IMR-90 (cell line): Measurements from ENCODE around the gene CDHR2. TPM values are rescaled to one million over a fixed set of nuclear protein-coding genes. Genes with fewer than 3 reads are reported as not detected.

Experiments
- ATAC-seq: fragments of 200-7000 bp; cut with Tn5 transposase; 2 replicates; pipeline ENCODE4 v1.9.1; 2020; ENCODE audit warnings: low read depth, mild to moderate bottlenecking, moderate library complexity
- BruUV-seq: library from RNA; stranded (reverse); fragments of 400-500 nt; replicated peaks from 2 replicates; lab custom pipeline; 2021; lab: Mats Ljungman, UMichigan
- CTCF ChIA-PET: fragments of 300-600 bp; formaldehyde crosslinking; extraction: SDS; loops from one replicate; lab custom pipeline; 2021; ENCODE audit warnings: antibody characterized with exemption; lab: Yijun Ruan, JAX
- POLR2A ChIA-PET: fragments of 300-600 bp; sonication (Branson Sonifier 250); formaldehyde crosslinking; loops from one replicate; lab custom pipeline; 2022; ENCODE audit warnings: antibody characterized with exemption; ENCODE audit not compliant: unreplicated experiment; lab: Charles Lee
- DNase-seq: peaks from one replicate; pipeline ENCODE4 v3.0.0; 2013
- H2AFZ ChIP-seq: replicated peaks from 2 replicates; pipeline ENCODE3; 2013; ENCODE audit warnings: low read length, mild to moderate bottlenecking; ENCODE audit not compliant: poor library complexity
- H2AK5ac ChIP-seq: 2 replicates; pipeline ENCODE4 v1.6.1; 2013; ENCODE audit warnings: low read depth, low read length, inconsistent platforms
- H2AK9ac ChIP-seq: replicated peaks from 2 replicates; pipeline ENCODE3; 2013; ENCODE audit warnings: mild to moderate bottlenecking, low read depth, low read length, moderate library complexity; ENCODE audit not compliant: poor library complexity
- H2BK120ac ChIP-seq: 2 replicates; pipeline ENCODE4 v1.6.1; 2013; ENCODE audit warnings: low read depth, low read length, inconsistent platforms
- H2BK15ac ChIP-seq: 3 replicates; pipeline ENCODE4 v1.6.1; 2013; ENCODE audit warnings: low read depth, low read length, inconsistent platforms
- H2BK20ac ChIP-seq: 2 replicates; pipeline ENCODE4 v1.6.1; 2013; ENCODE audit warnings: low read depth, mild to moderate bottlenecking, inconsistent platforms, low read length, moderate library complexity
- H2BK5ac ChIP-seq: 2 replicates; pipeline ENCODE4 v1.6.1; 2013; ENCODE audit warnings: mild to moderate bottlenecking, low read depth, low read length, inconsistent platforms; ENCODE audit not compliant: poor library complexity, severe bottlenecking
- H3K14ac ChIP-seq: replicated peaks from 2 replicates; pipeline ENCODE4 v1.6.1; 2013; ENCODE audit warnings: low read depth, low read length, inconsistent platforms
- H3K18ac ChIP-seq: 2 replicates; pipeline ENCODE4 v1.6.1; 2013; ENCODE audit warnings: low read depth, low read length, control low read depth
- H3K23ac ChIP-seq: 2 replicates; pipeline ENCODE4 v1.6.1; 2013; ENCODE audit warnings: low read depth, low read length, inconsistent platforms
- H3K27ac ChIP-seq: 2 replicates; pipeline ENCODE4 v1.5.1; 2013; ENCODE audit warnings: mild to moderate bottlenecking, control low read depth, low read length; ENCODE audit not compliant: insufficient read depth
- H3K27me3 ChIP-seq: 2 replicates; pipeline ENCODE4 v1.6.1; 2013; ENCODE audit warnings: low read length; ENCODE audit not compliant: control insufficient read depth, insufficient read depth
- H3K36me3 ChIP-seq: 2 replicates; pipeline ENCODE4 v1.6.1; 2013; ENCODE audit warnings: low read length, mixed read lengths; ENCODE audit not compliant: control insufficient read depth, insufficient read depth
- H3K4ac ChIP-seq: 2 replicates; pipeline ENCODE4 v1.6.1; 2013; ENCODE audit warnings: low read depth, low read length, inconsistent platforms
- H3K4me1 ChIP-seq: 2 replicates; pipeline ENCODE4 v1.6.1; 2013; ENCODE audit warnings: low read length, mixed read lengths; ENCODE audit not compliant: control insufficient read depth, insufficient read depth
- H3K4me2 ChIP-seq: 2 replicates; pipeline ENCODE4 v1.6.1; 2013; ENCODE audit warnings: low read depth, mild to moderate bottlenecking, control low read depth, low read length, moderate library complexity
- H3K4me3 ChIP-seq: 2 replicates; pipeline ENCODE4 v1.5.1; 2013; ENCODE audit warnings: low read depth, mild to moderate bottlenecking, control low read depth, low read length, moderate library complexity; ENCODE audit not compliant: insufficient read depth
- H3K56ac ChIP-seq: 2 replicates; pipeline ENCODE4 v1.6.1; 2013; ENCODE audit warnings: low read length, inconsistent platforms; ENCODE audit not compliant: insufficient read depth; ENCODE audit errors: extremely low read depth
- H3K79me1 ChIP-seq, 2 experiments: 2 replicates each; pipeline ENCODE4 v1.6.1; 2013; ENCODE audit warnings: low read length in 2 of 2, inconsistent platforms in 1 of 2, low read depth in 1 of 2
- H3K9ac ChIP-seq: 2 replicates; pipeline ENCODE4 v1.6.1; 2013; ENCODE audit warnings: low read depth, low read length, control low read depth
- H3K9me1 ChIP-seq: 2 replicates; pipeline ENCODE4 v1.6.1; 2013; ENCODE audit warnings: low read length, inconsistent platforms; ENCODE audit not compliant: insufficient read depth
- H3K9me3 ChIP-seq: 2 replicates; pipeline ENCODE4 v1.6.1; 2013; ENCODE audit warnings: low read length; ENCODE audit not compliant: control insufficient read depth, insufficient read depth
- H4K20me1 ChIP-seq: 2 replicates; pipeline ENCODE4 v1.6.1; 2013; ENCODE audit warnings: low read length, inconsistent platforms; ENCODE audit not compliant: insufficient read depth
- H4K5ac ChIP-seq: 2 replicates; pipeline ENCODE4 v1.6.1; 2013; ENCODE audit warnings: mild to moderate bottlenecking, low read depth, low read length, control low read depth
- H4K8ac ChIP-seq, 2 experiments: 2 replicates each; pipeline ENCODE4 v1.6.1; 2013; ENCODE audit warnings: low read depth in 2 of 2, low read length in 2 of 2, control low read depth in 1 of 2, inconsistent platforms in 1 of 2
- H4K91ac ChIP-seq: 2 replicates; pipeline ENCODE4 v1.6.1; 2013; ENCODE audit warnings: low read depth, low read length, inconsistent platforms; ENCODE audit not compliant: insufficient read depth
- CEBPB ChIP-seq: IDR thresholded peaks from 2 replicates; pipeline ENCODE4 v1.6.1; 2012; ENCODE audit warnings: low read depth, low read length, improper control_type of control experiment
- RAD21 ChIP-seq: IDR thresholded peaks from 2 replicates; pipeline ENCODE4 v1.6.1; 2012; ENCODE audit warnings: low read length, improper control_type of control experiment
- WGBS, 2 experiments: methylation state at CpG; one replicate each; pipeline versions ENCODE4 v1.1.5 to v1.1.7; 2013; ENCODE audit warnings: missing lambda C conversion rate in 2 of 2; ENCODE audit not compliant: insufficient read length in 1 of 2; ENCODE audit errors: extremely low coverage in 2 of 2; 5-methylcytosine and 5-hydroxymethylcytosine counted together
- dilution Hi-C: fragments of 300-500 bp; cut with HindIII; formaldehyde crosslinking; loops from one replicate; pipeline ENCODE4 v1.14.3; 2018; ENCODE audit warnings: low sequenced_read_pairs; ENCODE audit not compliant: unreplicated experiment
- in situ Hi-C: fragments of 300-500 bp; cut with MboI; formaldehyde crosslinking; loops from 3 replicates; pipeline ENCODE4 v1.14.3; 2019; ENCODE audit warnings: low sequenced_read_pairs, inconsistent platforms, mixed read lengths
- intact Hi-C: fragments of 100-400 bp; cut with micrococcal nuclease; formaldehyde crosslinking; loops from 2 replicates; pipeline ENCODE4 v1.10.0; 2022
- polyA plus RNA-seq, 3 experiments: library from polyadenylated mRNA; depleted of rRNA; stranded (reverse); fragments of >200 nt; gene quantifications; 2 replicates each; pipeline ENCODE4 v1.2.3, GENCODE V29; 2012; ENCODE audit warnings: low replicate concordance in 1 of 3
- total RNA-seq: library from RNA; depleted of rRNA; stranded (reverse); fragments of >200 nt; gene quantifications from 2 replicates; pipeline ENCODE4 v1.2.3, GENCODE V29; 2012

The CDHR2 gene
- total and polyA plus RNA-seq, 2 of the 4 experiments (the other 2 are of a cell fraction) = not detected

DNA sequence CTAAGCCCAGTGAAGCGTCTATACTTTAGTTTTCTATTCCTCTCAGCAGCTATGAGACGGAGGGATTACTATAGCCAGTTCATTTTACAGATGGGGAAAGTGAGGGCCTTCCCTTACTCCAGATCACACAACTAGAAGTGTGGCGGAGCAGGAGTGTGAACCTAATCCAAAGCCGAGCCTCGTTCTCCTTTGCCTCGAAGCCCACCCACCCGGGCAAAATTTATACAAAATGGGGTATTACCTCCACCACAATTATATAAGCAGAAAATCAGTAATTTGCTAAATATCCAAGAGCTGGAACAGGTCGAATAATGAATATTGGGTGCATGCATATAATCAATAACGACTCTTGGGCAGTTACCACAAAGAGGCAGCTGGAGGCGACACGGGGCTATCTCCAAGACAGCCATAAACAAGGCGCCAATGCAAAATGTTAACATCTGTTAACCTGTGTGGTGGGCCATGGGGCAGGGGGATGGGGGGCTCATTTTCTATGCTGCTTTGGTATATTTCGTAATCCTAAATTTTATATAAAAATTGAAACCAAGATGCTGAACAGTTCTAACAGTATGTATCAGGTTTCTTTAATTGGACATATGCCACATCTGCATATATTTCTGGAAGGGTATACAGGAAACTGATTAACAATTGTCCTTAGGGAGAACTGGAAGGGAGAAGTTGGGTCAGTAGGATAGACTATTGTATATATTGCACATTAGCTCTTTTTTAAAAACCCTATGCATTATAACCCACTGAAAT, 10.7 kb upstream of the CDHR2 start:
- Histone ChIP-seq H4K91ac (no peak overlapping the region), H3K56ac (0 out of 2 replicates have a peak overlapping the region, but pooled peaks have one; percentile 35)
- no peak for ATAC-seq

More for the DNA sequence above, 10.7 kb upstream of the CDHR2 start:
- no peaks in the 10 kb centered on the region for H3K9me3 ChIP-seq
- no peaks in the 10 kb centered on the region for H3K27me3 ChIP-seq
- no peak overlapping the region for H2BK20ac ChIP-seq
- H3K23ac ChIP-seq = peak overlapping the region; percentile 31; the same call in 1 of the 2 replicates
- TF ChIP-seq CEBPB = peak; percentile 53; the same call in 1 of the 2 replicates
- no peak for TF ChIP-seq RAD21
- intact Hi-C loops = no loop called here
- peak overlapping the region; percentile 30 to 91; a peak in 2 of 4 replicates for H4K8ac ChIP-seq
- H2AFZ ChIP-seq = peak overlapping the region; percentile 97
- dilution Hi-C loops = no loop called here
- peak overlapping the region; percentile 86 for H3K4me2 ChIP-seq
- ChIA-PET CTCF (interaction anchor here (1.0 to 1.2 kb wide), 3 partner anchors 37 to 91 kb away, joined by 3 to 4 read pairs (median 4); no protein-coding TSS in a partner anchor), POLR2A (interaction anchor here (1.0 kb wide), 1 partner anchor 8 kb away, joined by 4 read pairs; no protein-coding TSS in a partner anchor)
- 0 out of 3 replicates have a peak overlapping the region, but pooled peaks have one; percentile 21 for H2BK15ac ChIP-seq
- peak overlapping the region; percentile 51 for H3K9ac ChIP-seq
- peaks cover 27% of the 10 kb centered on the region for H3K4me1 ChIP-seq
- H2AK9ac ChIP-seq = peak overlapping the region; percentile 89
- H4K20me1 ChIP-seq = peaks cover 22% of the 10 kb centered on the region
- no TSS peak for BruUV-seq
- WGBS, 2 experiments = no CpG with 5 or more reads among the region's 13 CpGs
- in situ Hi-C loops = no loop called here
- no peak overlapping the region for H2AK5ac ChIP-seq
- 0 out of 2 replicates have a peak overlapping the region, but pooled peaks have one; percentile 28 for H2BK120ac ChIP-seq
- peak overlapping the region; percentile 27; the same call in 1 of the 2 replicates for H3K14ac ChIP-seq
- H3K4ac ChIP-seq = peak overlapping the region; percentile 42; the same call in 1 of the 2 replicates
- 0 out of 2 replicates have a peak, but pooled peaks cover 1% of the 10 kb centered on the region for H3K36me3 ChIP-seq
- H4K5ac ChIP-seq = no peak overlapping the region
- no peak for DNase-seq
- 0 out of 2 replicates have a peak overlapping the region, but pooled peaks have one; percentile 17 for H3K27ac ChIP-seq
- no peak overlapping the region for H3K18ac ChIP-seq
- peak overlapping the region; percentile 38 for H2BK5ac ChIP-seq
- H3K9me1 ChIP-seq = peaks cover 15% of the 10 kb centered on the region; the same call in 1 of the 2 replicates
- H3K79me1 ChIP-seq = peaks cover 23 to 30% of the 10 kb centered on the region in 2 experiments
- H3K4me3 ChIP-seq = peak overlapping the region; percentile 41
